GM19025 (cell line): ENCODE results near the gene FAM89B.
A peak's percentile ranks its signal among the peaks of the same experiment; 100 is the strongest.

ENCODE experiments used
- ATAC-seq: cut with Tn5 transposase; IDR thresholded peaks from one replicate; pipeline ENCODE4 v1.9.1; 2021; ENCODE audit warnings: mild to moderate bottlenecking, low read depth, moderate library complexity; ENCODE audit not compliant: unreplicated experiment

The FAM89B gene

DNA sequence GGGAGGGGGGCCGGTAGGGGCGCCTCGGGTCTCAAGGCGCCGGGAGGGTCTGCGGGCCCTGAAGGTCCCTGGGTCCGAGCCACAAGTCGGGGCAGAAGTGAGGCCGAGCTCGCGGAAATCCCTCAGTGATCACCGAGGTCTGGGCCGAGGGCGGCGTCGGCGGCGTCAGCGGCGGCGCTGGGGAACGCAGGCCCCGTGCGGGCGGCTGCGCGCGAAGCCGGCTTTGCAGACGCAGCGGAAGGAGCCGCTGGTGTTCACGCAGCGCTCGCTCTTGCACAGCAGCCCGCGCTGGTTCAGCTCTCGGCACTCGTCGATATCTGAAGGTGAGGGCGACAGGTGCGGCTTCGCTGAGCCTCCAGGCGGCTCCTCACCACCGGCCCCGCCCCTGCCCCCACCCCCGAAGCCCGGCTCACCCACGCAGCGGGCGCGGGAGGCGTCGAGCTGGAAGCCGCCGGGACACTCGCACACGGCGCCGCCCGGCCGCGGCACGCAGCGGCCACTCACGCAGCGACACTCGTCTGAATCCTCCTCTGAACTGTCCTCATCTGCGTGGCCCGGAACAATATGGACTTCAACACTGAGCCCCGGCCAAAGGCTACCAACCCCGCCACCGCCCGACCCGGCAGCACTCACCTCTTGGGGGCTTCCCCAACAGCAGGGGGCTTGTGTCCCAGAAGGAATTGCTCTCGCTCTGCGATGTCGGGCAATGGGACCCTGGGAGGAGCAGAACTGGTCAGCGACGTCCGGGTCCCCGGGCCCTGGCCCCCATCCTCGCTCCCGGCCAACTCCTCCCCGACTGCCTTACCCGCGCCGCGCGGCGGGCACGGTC, 33.2 kb upstream of the FAM89B start:
- ATAC-seq = no peak

DNA sequence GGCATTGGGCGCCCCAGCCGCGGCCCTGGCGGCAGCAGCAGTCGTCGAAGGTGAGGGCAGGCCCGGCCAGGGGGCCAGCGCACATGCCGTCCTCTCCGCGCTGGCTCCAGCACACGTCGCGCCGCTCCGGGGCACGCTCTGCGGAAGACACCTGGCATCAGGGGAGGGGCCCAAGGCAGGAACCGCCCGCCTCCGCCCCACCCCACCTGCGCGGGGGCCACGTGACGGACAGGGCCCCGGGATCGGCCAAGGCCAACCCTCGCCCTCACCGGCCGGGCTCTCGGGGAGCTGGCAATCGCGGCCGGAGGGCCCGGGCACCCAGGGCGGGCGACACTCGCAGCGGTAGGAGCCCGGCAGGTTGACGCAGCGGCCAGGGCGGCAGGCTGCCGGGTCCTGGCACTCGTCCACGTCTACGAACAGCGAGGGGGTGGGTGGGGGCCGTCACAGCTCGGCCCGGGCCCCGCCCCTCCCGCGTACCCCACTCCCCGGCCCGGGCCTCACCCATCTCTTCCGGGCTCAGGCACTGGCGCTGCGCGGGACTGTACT, 32.5 kb upstream of the FAM89B start:
- peak; percentile 61 for ATAC-seq

GRCh38 chr11:65540290-65541092, 31.8 kb upstream of the FAM89B start:
- ATAC-seq = peak; percentile 62

- no peak for ATAC-seq
Measured at GRCh38 chr11:65541093-65541982, 31.0 kb upstream of the FAM89B start.

GRCh38 chr11:65542738-65543390, 29.5 kb upstream of the FAM89B start:
- ATAC-seq = no peak

GRCh38 chr11:65545853-65546216, 26.5 kb upstream of the FAM89B start:
- ATAC-seq = no peak

DNA sequence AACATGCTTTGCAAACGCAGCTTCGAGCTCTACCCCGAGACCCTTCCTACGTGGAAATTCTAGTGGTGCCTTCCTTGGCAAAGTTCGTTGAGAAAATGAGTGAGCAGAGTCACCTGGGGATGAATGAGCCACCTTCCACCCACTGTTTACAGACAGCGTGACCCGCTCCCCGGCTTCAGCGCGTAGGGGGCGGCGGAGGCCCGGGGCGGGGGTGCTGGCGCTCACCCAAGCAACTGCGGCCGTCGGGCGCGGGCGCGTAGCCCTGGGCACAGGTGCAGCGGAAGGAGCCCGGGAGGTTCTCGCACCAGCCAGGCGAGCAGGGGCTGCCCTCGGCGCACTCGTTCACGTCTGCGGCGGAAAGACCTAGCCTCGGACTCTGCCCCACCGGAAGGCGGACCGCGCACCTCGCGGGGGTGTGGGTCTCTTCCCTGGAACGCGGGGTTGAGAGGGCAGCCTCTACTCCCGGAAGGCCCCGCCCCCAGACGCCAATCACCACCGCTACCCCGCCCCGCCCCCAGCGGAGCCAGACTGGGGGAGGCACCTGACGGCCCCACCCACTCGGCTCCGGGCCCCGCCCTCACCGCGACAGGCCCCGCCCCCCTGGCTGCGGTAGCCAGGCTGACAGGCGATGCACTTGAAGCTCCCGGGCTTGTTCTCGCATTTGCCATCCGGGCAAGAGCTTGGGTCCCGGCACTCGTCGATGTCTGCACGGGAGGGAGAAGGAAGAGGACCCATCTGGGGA, 25.9 kb upstream of the FAM89B start:
- ATAC-seq = peak; percentile 78

DNA sequence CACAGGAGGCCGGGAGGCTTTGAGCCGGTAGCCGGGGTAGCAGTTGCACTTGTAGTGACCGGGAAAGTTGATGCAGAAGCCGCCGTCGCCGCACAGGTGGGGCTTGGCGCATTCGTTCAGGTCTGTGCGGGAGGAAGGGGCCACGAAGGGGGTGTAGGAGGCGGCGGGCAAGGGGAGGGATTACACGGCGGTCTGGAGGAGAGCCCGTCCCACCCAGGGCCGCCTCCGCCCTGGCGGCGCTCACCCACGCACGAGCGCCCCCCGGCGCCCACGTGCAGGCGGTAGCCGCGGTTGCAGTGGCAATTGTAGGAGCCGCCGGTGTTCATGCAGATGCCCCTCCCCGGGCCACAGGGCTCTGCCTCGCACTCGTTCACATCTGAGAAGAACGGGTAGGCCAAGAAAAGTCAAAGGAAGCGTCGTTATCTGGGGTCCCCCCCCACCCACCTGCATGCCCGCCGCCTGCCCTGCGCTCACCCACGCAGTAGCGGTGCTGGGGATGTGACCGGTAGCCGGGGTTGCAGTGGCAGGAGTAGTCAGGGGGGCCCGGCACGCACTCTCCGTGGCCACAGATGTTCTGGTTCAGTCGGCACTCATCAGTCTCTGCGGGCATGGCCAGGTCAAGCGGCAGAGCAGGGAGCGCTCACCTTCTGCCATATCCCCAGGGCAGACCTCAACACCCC, 24.8 kb upstream of the FAM89B start:
- no peak for ATAC-seq

GRCh38 chr11:65548395-65548794, 23.9 kb upstream of the FAM89B start:
- ATAC-seq = no peak

GRCh38 chr11:65549096-65549495, 23.2 kb upstream of the FAM89B start:
- no peak for ATAC-seq

DNA sequence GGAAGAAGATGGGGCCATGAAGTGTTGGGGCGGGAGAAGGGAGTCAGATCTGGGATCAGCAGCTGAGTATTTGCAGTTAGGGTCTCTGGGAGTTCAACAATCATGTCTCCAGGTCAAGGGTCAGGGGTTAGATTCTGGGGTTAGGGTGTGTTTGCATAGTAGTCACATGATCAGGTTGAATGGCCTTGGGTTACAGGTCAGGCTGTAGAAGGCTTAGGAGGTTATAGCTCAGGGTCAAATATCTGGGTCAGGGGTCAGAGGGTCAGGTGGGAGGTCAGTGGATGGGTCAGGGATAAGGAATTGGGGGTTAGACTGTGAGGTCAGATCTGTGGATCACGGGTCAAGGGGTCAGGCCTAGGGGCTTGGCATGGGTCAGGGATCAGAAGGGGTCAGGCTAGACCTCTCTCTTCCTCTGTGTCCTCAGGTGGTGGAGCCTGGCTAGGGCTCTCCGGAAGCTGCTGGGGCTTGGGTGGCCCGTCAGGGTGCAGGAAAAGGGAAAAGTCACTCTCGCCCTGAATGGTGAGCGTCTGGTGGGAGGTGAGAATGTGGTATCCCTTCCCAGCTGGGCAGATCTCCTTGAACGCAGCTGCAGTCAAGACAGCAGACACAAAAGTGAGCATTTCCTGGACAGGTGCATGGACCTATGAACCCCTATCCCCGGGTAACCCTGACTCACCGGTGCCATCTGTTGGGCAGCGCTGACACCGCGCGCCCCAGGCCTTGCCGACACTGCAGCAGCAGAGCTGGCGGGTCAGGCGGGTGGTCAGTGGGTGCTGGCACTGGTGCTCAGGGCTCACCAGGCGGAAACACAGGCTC, 20.6 kb upstream of the FAM89B start:
- ATAC-seq = peak; percentile 81

GRCh38 chr11:65552388-65552951, 19.9 kb upstream of the FAM89B start:
- ATAC-seq = no peak

DNA sequence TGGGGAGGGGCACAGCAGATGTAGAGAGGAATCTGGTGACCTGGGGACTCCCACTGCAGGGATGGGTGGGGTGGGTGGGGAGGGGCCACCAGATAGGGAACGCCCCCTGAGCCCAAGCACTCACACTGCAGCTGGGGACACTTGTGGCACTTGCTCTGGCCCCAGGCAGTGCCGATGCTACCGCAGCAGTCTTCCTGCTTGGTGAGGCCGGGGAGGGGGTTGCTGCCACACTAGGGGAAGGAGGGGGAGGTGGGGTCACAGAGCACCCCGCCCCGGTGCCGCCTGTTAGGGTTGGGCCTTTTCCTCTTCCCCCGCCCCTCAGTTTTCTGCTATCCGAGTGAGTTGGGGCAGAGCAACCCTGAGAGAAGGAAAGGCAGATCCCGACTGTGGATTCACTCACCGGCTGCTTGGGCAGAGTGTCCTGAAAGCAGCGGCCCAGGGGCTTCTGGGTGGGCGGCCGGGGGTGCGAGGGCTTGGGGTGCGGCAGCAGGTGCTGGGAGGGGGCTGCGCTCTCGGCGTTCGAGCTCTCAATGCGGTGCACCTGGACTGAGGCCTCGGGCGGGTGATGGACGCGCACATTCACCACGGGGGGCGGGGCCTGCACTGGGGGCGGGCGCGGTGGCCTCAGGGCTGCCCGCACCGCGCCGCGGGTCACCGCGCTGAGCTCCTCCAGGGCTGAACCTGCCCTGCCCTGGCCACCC, 18.9 kb upstream of the FAM89B start:
- ATAC-seq = no peak

GRCh38 chr11:65554057-65554818, 18.1 kb upstream of the FAM89B start:
- no peak for ATAC-seq

DNA sequence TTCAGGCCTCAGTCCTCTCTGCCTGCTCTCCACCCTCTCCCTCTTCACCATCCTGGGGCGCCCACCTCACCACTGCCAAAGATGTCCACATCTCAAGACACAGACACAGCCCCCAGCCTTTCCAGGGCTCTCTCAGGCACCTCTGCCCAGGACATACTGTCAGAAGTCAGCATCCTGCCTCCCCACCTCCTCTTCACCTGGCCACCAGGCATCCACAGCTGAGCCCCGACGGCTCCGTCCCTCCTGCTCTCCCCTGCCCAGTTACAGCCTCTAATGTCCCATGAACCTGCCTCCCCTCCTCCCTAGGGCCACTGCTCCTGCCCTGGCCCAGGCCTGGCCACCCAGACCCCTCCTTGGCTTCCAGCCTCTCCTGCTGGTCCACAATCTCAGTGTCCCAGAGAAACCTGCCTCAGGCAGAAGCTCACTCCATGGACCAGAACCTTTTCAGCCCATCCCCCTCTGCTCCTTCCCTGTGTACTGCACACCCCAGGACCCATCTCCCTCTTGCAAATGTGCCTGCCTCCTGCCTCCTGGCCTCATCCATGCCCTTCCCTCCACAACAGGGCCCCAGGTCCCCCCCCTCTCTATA, 17.4 kb upstream of the FAM89B start:
- no peak for ATAC-seq

DNA sequence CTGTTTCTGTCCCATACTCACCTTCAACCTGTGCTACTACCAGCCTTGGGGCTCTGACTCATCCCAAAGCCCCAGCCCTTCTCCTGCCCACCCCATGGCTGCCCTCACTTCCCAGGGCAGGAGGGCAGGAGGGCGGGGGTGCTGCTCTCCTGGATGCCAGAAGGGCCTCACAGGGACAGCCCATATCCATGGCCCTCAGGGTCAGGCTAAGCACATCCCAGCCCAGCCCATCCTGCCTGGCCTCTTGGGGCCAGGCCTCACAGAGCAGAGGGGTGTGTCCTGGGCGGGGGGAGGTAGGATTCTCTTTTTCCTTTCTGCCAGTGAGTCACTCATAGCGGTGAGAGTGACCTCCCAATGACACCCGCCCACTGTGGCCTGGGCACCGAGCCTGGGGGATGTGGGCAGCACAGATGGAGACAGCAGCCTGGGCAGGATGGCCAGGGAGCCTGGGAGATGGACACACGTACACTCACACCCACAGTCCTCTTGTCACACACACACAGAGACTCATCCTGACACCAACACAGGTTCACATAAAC, 16.6 kb upstream of the FAM89B start:
- no peak for ATAC-seq
